ENCODE measurements around the gene RALGAPA2.

Gene RALGAPA2

DNA sequence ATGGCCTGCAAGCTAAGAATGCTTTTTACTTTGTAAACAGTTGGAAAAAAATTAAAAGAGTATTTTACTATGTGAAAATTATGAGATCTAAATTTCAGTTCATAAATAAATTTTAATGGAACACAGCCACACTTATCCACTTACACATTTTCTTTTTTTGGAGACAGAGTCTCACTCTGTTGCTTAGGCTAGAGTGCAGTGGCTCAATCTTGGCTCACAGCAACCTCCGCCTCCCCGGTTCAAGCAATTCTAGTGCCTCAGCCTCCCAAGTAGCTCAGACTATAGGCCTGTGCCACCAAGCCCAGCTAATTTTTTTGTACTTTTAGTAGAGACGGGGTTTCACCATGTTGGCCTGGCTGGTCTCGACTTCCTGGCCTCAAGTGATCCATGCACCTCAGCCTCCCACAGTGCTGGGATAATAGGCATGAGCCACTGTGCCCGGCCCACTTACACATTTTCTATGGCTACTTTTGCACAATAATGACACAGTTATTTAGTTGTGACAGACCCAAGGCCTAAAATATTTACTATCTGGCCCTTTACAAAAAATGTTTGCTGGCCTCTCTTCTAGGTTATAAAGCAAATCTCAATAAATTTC lies 234.9 kb downstream of the RALGAPA2 start:
- Mint-ChIP-seq H3K36me3 (ENCODE audit: low read depth) (peaks cover 45% of the 10 kb centered on the region), H3K9me3 (no peaks in the 10 kb centered on the region), H3K27me3 (no peaks in the 10 kb centered on the region), H3K4me3 (no peak overlapping the region), H3K27ac (peak overlapping the region; percentile 4), H3K4me1 (peaks cover 49% of the 10 kb centered on the region)
- DNase-seq (no peak), ATAC-seq (no peak)

DNA sequence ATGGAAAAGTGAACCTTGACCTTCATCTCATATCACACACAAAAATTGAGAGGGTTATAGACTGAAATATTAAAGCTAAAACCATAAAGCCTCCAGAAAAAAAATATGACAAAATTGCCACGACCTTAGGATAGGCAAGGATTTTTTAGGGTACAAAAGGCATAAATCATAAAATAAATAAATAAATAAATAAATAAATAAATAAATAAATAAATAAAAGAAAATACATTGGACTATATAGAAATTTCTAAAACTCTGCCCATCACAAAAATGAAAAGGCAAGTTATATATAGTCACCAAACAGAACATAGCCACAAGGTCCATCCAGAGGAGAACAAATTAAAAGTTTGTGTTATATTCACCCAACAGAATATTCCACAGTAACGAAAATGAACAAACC lies 235.9 kb downstream of the RALGAPA2 start:
- ATAC-seq: no peak
- no peaks in the 10 kb centered on the region for H3K27me3 Mint-ChIP-seq
- H3K27ac Mint-ChIP-seq: no peak overlapping the region
- peaks cover 46% of the 10 kb centered on the region for H3K36me3 Mint-ChIP-seq (ENCODE audit: low read depth)
- H3K4me3 Mint-ChIP-seq: no peak overlapping the region
- no peak for DNase-seq
- no peaks in the 10 kb centered on the region for H3K9me3 Mint-ChIP-seq
- peaks cover 40% of the 10 kb centered on the region for H3K4me1 Mint-ChIP-seq

- no peak overlapping the region for H3K4me3 Mint-ChIP-seq
- H3K36me3 Mint-ChIP-seq (ENCODE audit: low read depth): peaks cover 48% of the 10 kb centered on the region
- H3K27me3 Mint-ChIP-seq: no peaks in the 10 kb centered on the region
- H3K9me3 Mint-ChIP-seq: no peaks in the 10 kb centered on the region
- H3K4me1 Mint-ChIP-seq: peaks cover 16% of the 10 kb centered on the region
- H3K27ac Mint-ChIP-seq: no peak overlapping the region
- ATAC-seq: no peak
- DNase-seq: no peak
Measured at GRCh38 chr20:20473657-20474056, 238.8 kb downstream of the RALGAPA2 start.

DNA sequence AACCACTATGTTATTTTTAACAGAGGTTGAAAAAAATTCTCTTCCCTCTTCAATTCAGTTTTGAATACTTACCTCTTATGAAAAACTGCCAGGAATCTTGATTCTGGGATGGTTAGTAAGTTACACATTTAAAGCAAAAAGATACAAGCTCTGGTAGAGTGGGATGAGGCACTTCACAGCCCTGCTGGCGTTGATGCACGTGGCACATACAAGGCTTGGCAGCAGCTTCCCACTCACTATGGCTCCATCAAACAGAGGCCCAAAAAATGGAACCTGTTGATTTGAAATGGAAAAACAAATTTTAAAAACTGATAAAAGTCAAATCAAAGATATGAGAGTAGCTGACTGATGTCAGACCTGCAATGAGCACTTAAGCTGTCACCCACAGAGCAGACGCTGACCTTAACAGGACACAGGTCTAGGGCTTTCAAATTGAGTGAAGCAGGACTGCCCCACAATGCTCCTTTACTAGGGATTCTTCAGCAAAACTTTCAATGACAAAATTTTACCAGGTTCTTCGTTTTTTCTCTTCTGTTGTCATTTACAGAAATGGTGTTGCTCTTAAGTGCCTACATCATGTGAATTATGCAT lies 239.7 kb downstream of the RALGAPA2 start:
- peaks cover 51% of the 10 kb centered on the region for H3K36me3 Mint-ChIP-seq (ENCODE audit: low read depth)
- no peaks in the 10 kb centered on the region for H3K27me3 Mint-ChIP-seq
- no peak overlapping the region for H3K4me3 Mint-ChIP-seq
- peaks cover 13% of the 10 kb centered on the region for H3K4me1 Mint-ChIP-seq
- ATAC-seq (peak; percentile 59), DNase-seq (no peak)
- no peaks in the 10 kb centered on the region for H3K9me3 Mint-ChIP-seq
- no peak overlapping the region for H3K27ac Mint-ChIP-seq

- peak overlapping the region; percentile 68 for H3K27ac Mint-ChIP-seq
- H3K36me3 Mint-ChIP-seq (ENCODE audit: low read depth): peaks cover 27% of the 10 kb centered on the region
- H3K9me3 Mint-ChIP-seq: no peaks in the 10 kb centered on the region
- DNase-seq (no peak), ATAC-seq (peak; percentile 93)
- H3K4me3 Mint-ChIP-seq: no peak overlapping the region
- peaks cover 40% of the 10 kb centered on the region for H3K4me1 Mint-ChIP-seq
- H3K27me3 Mint-ChIP-seq: no peaks in the 10 kb centered on the region
Measured at GRCh38 chr20:20466341-20466879, 246.0 kb downstream of the RALGAPA2 start.

- H3K36me3 Mint-ChIP-seq (ENCODE audit: low read depth): peaks cover 26% of the 10 kb centered on the region
- ATAC-seq (peak; percentile 29), DNase-seq (no peak)
- no peaks in the 10 kb centered on the region for H3K27me3 Mint-ChIP-seq
- H3K4me3 Mint-ChIP-seq: no peak overlapping the region
- H3K9me3 Mint-ChIP-seq: no peaks in the 10 kb centered on the region
- H3K27ac Mint-ChIP-seq: peak overlapping the region; percentile 26
- peaks cover 40% of the 10 kb centered on the region for H3K4me1 Mint-ChIP-seq
Measured at GRCh38 chr20:20465252-20465651, 247.2 kb downstream of the RALGAPA2 start.

DNA sequence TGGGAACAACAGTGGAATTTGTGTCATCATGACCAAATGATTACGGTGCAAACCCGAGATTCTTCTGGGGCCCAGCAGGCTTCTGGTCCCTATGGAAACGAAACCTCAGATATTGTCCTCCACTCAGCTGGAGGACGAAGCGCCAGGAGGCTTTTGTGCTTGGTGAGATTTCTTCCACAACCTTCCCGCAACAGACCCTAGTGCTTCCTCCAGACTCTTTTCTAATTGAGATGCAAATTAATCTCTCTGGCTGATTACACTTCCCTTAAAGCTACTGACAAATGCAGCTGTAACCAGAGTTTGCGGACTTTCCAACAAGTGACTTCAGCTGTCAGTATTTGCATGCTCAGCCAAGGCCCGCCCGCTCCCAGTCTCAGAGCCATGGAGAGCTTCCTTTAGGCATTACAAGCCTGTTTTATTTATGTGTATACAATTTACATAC lies 248.5 kb downstream of the RALGAPA2 start:
- H3K9me3 Mint-ChIP-seq: no peaks in the 10 kb centered on the region
- no peaks in the 10 kb centered on the region for H3K27me3 Mint-ChIP-seq
- H3K27ac Mint-ChIP-seq: no peak overlapping the region
- no peak for ATAC-seq
- H3K4me1 Mint-ChIP-seq: peaks cover 39% of the 10 kb centered on the region
- peaks cover 18% of the 10 kb centered on the region for H3K36me3 Mint-ChIP-seq (ENCODE audit: low read depth)
- H3K4me3 Mint-ChIP-seq: no peak overlapping the region
- no peak for DNase-seq

GRCh38 chr20:20462185-20462584 lies 250.3 kb downstream of the RALGAPA2 start:
- no peak for DNase-seq
- H3K27me3 Mint-ChIP-seq: no peaks in the 10 kb centered on the region
- H3K36me3 Mint-ChIP-seq (ENCODE audit: low read depth): peaks cover 15% of the 10 kb centered on the region
- no peaks in the 10 kb centered on the region for H3K9me3 Mint-ChIP-seq
- H3K4me1 Mint-ChIP-seq: peaks cover 42% of the 10 kb centered on the region
- no peak overlapping the region for H3K4me3 Mint-ChIP-seq
- ATAC-seq: no peak
- H3K27ac Mint-ChIP-seq: no peak overlapping the region

DNA sequence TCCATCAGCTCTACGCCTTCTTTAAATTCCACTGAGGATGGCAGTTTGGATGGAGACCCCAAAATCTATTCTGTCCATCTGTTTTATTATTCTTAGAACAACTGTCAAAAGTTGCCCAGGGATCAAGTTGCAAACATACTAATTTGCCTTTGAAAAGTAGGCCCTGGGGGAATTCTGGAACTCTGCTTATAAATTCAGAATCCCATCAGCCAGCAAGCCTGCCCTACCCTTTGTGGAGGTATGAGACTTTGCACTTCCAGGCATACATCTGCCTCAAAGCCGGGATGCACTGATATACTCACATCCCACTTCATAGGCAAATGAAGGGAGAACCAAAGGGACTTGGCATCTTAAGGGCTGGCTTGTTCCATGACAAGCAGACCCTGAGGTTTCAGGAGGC lies 250.9 kb downstream of the RALGAPA2 start:
- H3K27ac Mint-ChIP-seq: no peak overlapping the region
- no peak for DNase-seq
- no peak overlapping the region for H3K4me3 Mint-ChIP-seq
- H3K9me3 Mint-ChIP-seq: peaks cover 3% of the 10 kb centered on the region
- H3K36me3 Mint-ChIP-seq (ENCODE audit: low read depth): peaks cover 20% of the 10 kb centered on the region
- H3K4me1 Mint-ChIP-seq: peaks cover 44% of the 10 kb centered on the region
- no peak for ATAC-seq
- no peaks in the 10 kb centered on the region for H3K27me3 Mint-ChIP-seq

- H3K9me3 Mint-ChIP-seq: peaks cover 3% of the 10 kb centered on the region
- no peaks in the 10 kb centered on the region for H3K27me3 Mint-ChIP-seq
- no peak overlapping the region for H3K27ac Mint-ChIP-seq
- H3K4me3 Mint-ChIP-seq: no peak overlapping the region
- ATAC-seq: no peak
- H3K36me3 Mint-ChIP-seq (ENCODE audit: low read depth): peaks cover 21% of the 10 kb centered on the region
- DNase-seq: no peak
- peaks cover 46% of the 10 kb centered on the region for H3K4me1 Mint-ChIP-seq
Measured at GRCh38 chr20:20459726-20460125, 252.7 kb downstream of the RALGAPA2 start.

GRCh38 chr20:20457392-20458126 lies 254.9 kb downstream of the RALGAPA2 start:
- Mint-ChIP-seq H3K9me3 (peaks cover 3% of the 10 kb centered on the region), H3K4me3 (no peak overlapping the region), H3K36me3 (ENCODE audit: low read depth) (peaks cover 32% of the 10 kb centered on the region), H3K27ac (peak overlapping the region; percentile 39), H3K4me1 (peaks cover 54% of the 10 kb centered on the region), H3K27me3 (no peaks in the 10 kb centered on the region)
- ATAC-seq (peak; percentile 58), DNase-seq (no peak)

GRCh38 chr20:20456741-20457140 lies 255.7 kb downstream of the RALGAPA2 start:
- Mint-ChIP-seq H3K27ac (peak overlapping the region; percentile 39), H3K27me3 (no peaks in the 10 kb centered on the region), H3K9me3 (peaks cover 3% of the 10 kb centered on the region), H3K4me3 (no peak overlapping the region), H3K4me1 (peaks cover 60% of the 10 kb centered on the region), H3K36me3 (ENCODE audit: low read depth) (peaks cover 36% of the 10 kb centered on the region)
- DNase-seq (no peak), ATAC-seq (no peak)

DNA sequence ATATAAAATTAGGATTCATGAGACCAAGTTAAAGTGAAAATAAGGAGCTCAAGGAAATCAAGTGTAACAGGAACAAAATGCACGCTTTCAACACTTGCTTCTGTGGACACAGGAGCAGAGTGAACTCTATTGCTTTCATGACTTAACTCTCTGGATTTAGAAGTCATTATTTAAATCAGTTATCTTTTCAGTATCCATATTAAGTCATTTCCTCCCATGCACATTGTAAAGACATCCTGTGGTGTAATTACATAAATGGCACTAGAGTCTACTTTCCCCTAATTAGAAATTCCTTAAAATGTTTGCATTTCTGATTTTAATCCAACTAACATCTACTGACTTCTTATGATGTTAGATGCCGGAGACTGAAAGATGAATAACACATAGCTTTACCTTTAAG lies 256.5 kb downstream of the RALGAPA2 start:
- ATAC-seq: no peak
- Mint-ChIP-seq H3K27ac (peak overlapping the region; percentile 33), H3K4me1 (peaks cover 65% of the 10 kb centered on the region), H3K4me3 (no peak overlapping the region), H3K9me3 (peaks cover 3% of the 10 kb centered on the region), H3K36me3 (ENCODE audit: low read depth) (peaks cover 36% of the 10 kb centered on the region), H3K27me3 (no peaks in the 10 kb centered on the region)
- no peak for DNase-seq

GRCh38 chr20:20454850-20455627 lies 257.4 kb downstream of the RALGAPA2 start:
- Mint-ChIP-seq H3K9me3 (peaks cover 3% of the 10 kb centered on the region), H3K27ac (no peak overlapping the region), H3K27me3 (no peaks in the 10 kb centered on the region), H3K4me3 (no peak overlapping the region), H3K36me3 (ENCODE audit: low read depth) (peaks cover 36% of the 10 kb centered on the region), H3K4me1 (peaks cover 69% of the 10 kb centered on the region)
- no peak for ATAC-seq
- no peak for DNase-seq
